Omental fat pad (tissue), 4 donors: ENCODE data around the gene STN1. TPM values are rescaled to one million over a fixed set of nuclear protein-coding genes. Genes with fewer than 3 reads are reported as not detected.

Experiments
- ATAC-seq: fragments of 150-250 bp; one replicate; pipeline ENCODE4 v1.9.1; 2016; ENCODE audit warnings: mild to moderate bottlenecking, moderate library complexity; ENCODE audit not compliant: low FRiP score
- DNase-seq: peaks from one replicate; pipeline ENCODE4 v3.0.0-alpha.2; 2019; ENCODE audit warnings: low spot score
- CTCF ChIP-seq, 3 donors: fragments of 450-650 bp; IDR thresholded peaks; one replicate each; pipeline ENCODE4 v1.5.1; 2016 to 2017; ENCODE audit warnings: antibody characterized with exemption in 3 of 3, mild to moderate bottlenecking in 3 of 3, moderate library complexity in 2 of 3
- total RNA-seq, 4 donors: library from RNA; depleted of rRNA; stranded (reverse); fragments of >200 nt; gene quantifications; one replicate each; pipeline ENCODE4 v1.1.0, GENCODE V29; 2016

STN1 gene
- total RNA-seq, 4 donors from 2014 or later: 15.4 to 44.7 (median 21.1) TPM

DNA sequence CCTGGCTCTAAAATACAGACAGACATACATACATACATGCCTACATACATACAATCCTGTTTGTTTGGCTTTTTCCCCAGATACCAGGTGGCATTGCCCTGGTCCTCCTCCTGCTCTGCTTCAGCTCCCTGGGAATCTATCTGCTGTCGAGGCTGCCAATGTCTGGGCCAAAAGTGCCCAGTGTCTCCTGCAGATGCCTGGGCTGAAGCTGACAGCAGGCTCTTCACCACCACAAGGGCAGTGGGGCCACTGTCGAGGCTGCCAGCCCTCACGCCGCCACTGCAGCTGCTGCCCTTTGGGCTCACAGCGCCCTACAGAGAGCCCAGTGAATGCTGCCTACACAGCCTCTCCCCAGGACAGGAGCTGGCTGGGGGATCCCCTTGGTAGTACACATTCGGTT is 18.0 kb upstream of the STN1 start:
- TF ChIP-seq CTCF (IDR thresholded peaks at IDR 0.05): no peak
- ATAC-seq (no peak), DNase-seq (no peak)

DNA sequence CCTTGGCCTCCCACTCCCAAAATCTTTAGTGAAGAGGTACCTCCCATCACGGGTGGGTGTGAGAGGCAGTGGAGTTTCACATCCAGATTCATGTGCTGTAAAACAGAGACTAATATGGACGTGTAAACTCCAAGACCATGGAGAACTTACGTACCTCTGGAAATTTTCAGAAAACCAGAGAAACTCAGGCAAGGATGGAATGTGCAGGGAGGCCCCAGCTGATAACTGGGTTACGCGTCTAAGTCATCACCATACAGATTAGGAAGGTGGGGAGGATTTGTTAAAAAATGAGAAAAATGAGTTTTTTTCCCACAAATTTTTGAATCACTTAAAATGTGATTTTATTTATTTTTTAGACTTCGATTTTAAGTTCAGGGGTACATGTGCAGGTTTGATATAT is 16.3 kb upstream of the STN1 start:
- TF ChIP-seq CTCF (IDR thresholded peaks at IDR 0.05): no peak
- ATAC-seq (peak; percentile 56), DNase-seq (no peak)

DNA sequence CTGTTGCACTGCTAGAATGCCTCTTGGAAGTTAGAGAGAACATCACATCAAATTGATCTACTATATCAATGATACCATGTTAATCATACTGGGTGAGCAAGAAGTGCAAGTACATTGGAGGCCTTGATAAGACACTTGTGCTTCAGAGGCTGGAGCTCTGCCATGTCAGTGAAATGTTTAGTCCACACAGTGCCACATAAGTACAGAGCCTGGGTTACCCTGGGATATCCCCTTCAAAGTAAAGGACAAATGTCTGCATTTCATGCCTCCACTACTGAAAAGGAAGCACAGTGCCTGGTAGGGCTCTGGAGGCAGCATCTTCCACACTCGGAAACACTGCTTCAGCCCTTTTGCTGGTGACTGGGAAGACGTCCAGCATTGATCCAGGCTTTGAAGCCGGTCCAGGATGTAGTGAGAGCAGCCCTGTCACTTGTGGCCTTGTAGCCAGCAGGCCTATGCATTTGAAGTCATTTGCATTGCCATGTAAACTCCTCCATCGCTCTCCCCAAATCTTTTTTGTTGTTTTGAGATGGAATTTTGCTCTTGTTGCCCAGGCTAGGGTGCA is 15.7 kb upstream of the STN1 start:
- DNase-seq (no peak), ATAC-seq (no peak)
- TF ChIP-seq CTCF (IDR thresholded peaks at IDR 0.05): no peak

- TF ChIP-seq CTCF (IDR thresholded peaks at IDR 0.05): no peak
- ATAC-seq: no peak
- no peak for DNase-seq
Measured at GRCh38 chr10:103932971-103933370, 15.0 kb upstream of the STN1 start.

DNA sequence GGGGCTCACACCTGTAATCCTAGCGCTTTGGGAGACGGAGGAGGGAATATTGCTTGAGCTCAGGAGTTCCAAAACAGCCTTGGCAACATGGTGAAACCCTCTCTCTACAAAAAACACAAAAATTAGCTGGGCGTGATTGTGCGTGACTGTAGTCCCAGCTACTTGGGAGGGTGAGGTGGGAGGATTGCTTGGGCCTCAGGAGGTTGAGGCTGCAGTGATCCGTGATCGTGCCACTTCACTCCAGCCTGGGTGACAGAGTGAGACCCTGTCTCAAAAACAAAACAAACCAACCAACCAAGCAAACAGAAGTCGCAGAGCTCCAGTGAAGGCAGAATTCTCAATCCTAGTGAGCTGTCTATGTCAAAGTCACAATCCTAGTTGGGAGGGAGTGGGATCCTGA is 14.3 kb upstream of the STN1 start:
- no peak for DNase-seq
- ATAC-seq: no peak
- TF ChIP-seq CTCF (IDR thresholded peaks at IDR 0.05): no peak

DNA sequence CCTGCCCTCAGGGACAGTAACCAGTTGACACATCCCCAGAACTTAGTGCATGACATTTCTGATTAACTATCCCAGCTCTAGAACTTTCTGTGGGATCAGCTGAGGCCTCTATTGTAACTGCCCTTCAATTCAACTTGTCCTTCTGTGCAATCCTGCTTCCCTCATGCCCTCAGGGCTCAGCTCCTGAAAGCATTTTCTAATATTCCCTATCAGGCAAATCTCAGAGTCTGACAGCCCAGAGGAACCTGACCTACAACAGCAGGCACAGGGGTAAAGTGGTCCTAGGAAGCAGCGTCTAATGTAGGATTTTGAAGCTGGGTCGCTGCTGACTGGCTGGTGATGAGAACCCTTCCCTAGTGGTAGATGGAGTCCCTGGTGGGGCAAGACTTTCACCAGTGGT is 13.6 kb upstream of the STN1 start:
- DNase-seq: no peak

More for the DNA sequence above, 13.6 kb upstream of the STN1 start:
- TF ChIP-seq CTCF (IDR thresholded peaks at IDR 0.05): no peak
- ATAC-seq: no peak
